Neuronal stem cell (in vitro differentiated cells): ENCODE measurements around the gene STING1.
"Not testable (repeated sequence)": the region's sequence is repeated elsewhere in the genome, so short reads cannot be mapped to it uniquely, and the experiment has no call there.

Source experiments
- DNase-seq: peaks from one replicate; pipeline ENCODE4 v3.0.0-alpha.2; 2013; ENCODE audit warnings: low spot score
- H2AFZ ChIP-seq: one replicate; pipeline ENCODE4 v1.6.1; 2013; ENCODE audit warnings: mild to moderate bottlenecking, low read length, inconsistent platforms
- H2AK5ac ChIP-seq: 2 replicates; pipeline ENCODE4 v1.6.1; 2013; ENCODE audit warnings: low read depth, mild to moderate bottlenecking, inconsistent platforms, low read length, moderate library complexity, mixed read lengths
- H2BK120ac ChIP-seq: 2 replicates; pipeline ENCODE4 v1.6.1; 2013; ENCODE audit warnings: low read depth, mild to moderate bottlenecking, inconsistent platforms, low read length, moderate library complexity, mixed read lengths
- H2BK12ac ChIP-seq: one replicate; pipeline ENCODE4 v1.6.1; 2013; ENCODE audit warnings: low read length, inconsistent platforms
- H2BK15ac ChIP-seq: 2 replicates; pipeline ENCODE4 v1.6.1; 2013; ENCODE audit warnings: mild to moderate bottlenecking, low read length, inconsistent platforms, mixed read lengths
- H2BK5ac ChIP-seq: one replicate; pipeline ENCODE4 v1.6.1; 2013; ENCODE audit warnings: inconsistent platforms, mild to moderate bottlenecking, low read length, moderate library complexity
- H3K14ac ChIP-seq: one replicate; pipeline ENCODE4 v1.6.1; 2013; ENCODE audit warnings: low read length, inconsistent platforms
- H3K18ac ChIP-seq: 2 replicates; pipeline ENCODE4 v1.6.1; 2013; ENCODE audit warnings: low read length, inconsistent platforms
- H3K23ac ChIP-seq: 2 replicates; pipeline ENCODE4 v1.6.1; 2013; ENCODE audit warnings: low read depth, mild to moderate bottlenecking, mixed read lengths, low read length, inconsistent platforms; ENCODE audit not compliant: poor library complexity
- H3K27ac ChIP-seq: replicated peaks from 3 replicates; pipeline ENCODE4 v1.5.1; 2013; ENCODE audit warnings: low read length, inconsistent platforms
- H3K27me3 ChIP-seq, 3 experiments: 2 replicates each; pipeline ENCODE4 v1.6.1; 2013; ENCODE audit warnings: low read length in 3 of 3, mild to moderate bottlenecking in 2 of 3, inconsistent platforms in 1 of 3, low read depth in 1 of 3, mixed read lengths in 1 of 3, moderate library complexity in 1 of 3; ENCODE audit not compliant: control insufficient read depth in 3 of 3, insufficient read depth in 3 of 3
- H3K36me3 ChIP-seq, 2 donors: replicated peaks in 1 of 2; 2 replicates each; pipeline ENCODE4 v1.6.1; 2013; ENCODE audit warnings: low read length in 2 of 2; ENCODE audit not compliant: control insufficient read depth in 2 of 2, insufficient read depth in 2 of 2
- H3K4ac ChIP-seq: 2 replicates; pipeline ENCODE4 v1.6.1; 2013; ENCODE audit warnings: inconsistent platforms, mild to moderate bottlenecking, low read length, moderate library complexity
- H3K4me1 ChIP-seq, 2 donors: 1 replicate in 1 of 2; 2 replicates in 1 of 2; pipeline ENCODE4 v1.6.1; 2013; ENCODE audit warnings: low read length in 2 of 2, low read depth in 1 of 2; ENCODE audit not compliant: control insufficient read depth in 2 of 2, insufficient read depth in 1 of 2
- H3K4me2 ChIP-seq: one replicate; pipeline ENCODE4 v1.6.1; 2013; ENCODE audit warnings: mild to moderate bottlenecking, low read length, inconsistent platforms; ENCODE audit not compliant: insufficient read depth, poor library complexity, severe bottlenecking
- H3K4me3 ChIP-seq, 2 donors: 2 replicates each; pipeline ENCODE4 v1.5.1; 2013; ENCODE audit warnings: low read length in 2 of 2, mild to moderate bottlenecking in 2 of 2, inconsistent platforms in 1 of 2, moderate library complexity in 1 of 2
- H3K79me1 ChIP-seq: one replicate; pipeline ENCODE4 v1.6.1; 2013; ENCODE audit warnings: low read depth, mild to moderate bottlenecking, inconsistent platforms, low read length, moderate library complexity
- H3K9ac ChIP-seq: one replicate; pipeline ENCODE4 v1.6.1; 2013; ENCODE audit warnings: mild to moderate bottlenecking, low read depth, low read length, inconsistent platforms; ENCODE audit not compliant: poor library complexity
- H3K9me3 ChIP-seq, 2 donors: replicated peaks in 1 of 2; 2 replicates each; pipeline versions ENCODE3 to v1.6.1; 2013; ENCODE audit warnings: low read length in 2 of 2, mild to moderate bottlenecking in 2 of 2, inconsistent platforms in 1 of 2, low read depth in 1 of 2, mixed read lengths in 1 of 2, moderate library complexity in 1 of 2; ENCODE audit not compliant: control insufficient read depth in 2 of 2, insufficient read depth in 1 of 2
- H4K8ac ChIP-seq: one replicate; pipeline ENCODE4 v1.6.1; 2013; ENCODE audit warnings: low read depth, mild to moderate bottlenecking, inconsistent platforms, low read length, moderate library complexity
- H4K91ac ChIP-seq: one replicate; pipeline ENCODE4 v1.6.1; 2013; ENCODE audit warnings: low read length, low read depth, mild to moderate bottlenecking, inconsistent platforms; ENCODE audit not compliant: poor library complexity
- WGBS, 2 donors: extraction: QIAGEN DNeasy Blood & Tissue Kit; methylation state at CpG; one replicate each; pipeline ENCODE4 v1.1.7; 2013; ENCODE audit warnings: missing lambda C conversion rate in 2 of 2, mixed read lengths in 1 of 2; ENCODE audit not compliant: insufficient read length in 2 of 2, insufficient replicate concordance in 1 of 2; ENCODE audit errors: extremely low coverage in 2 of 2; 5-methylcytosine and 5-hydroxymethylcytosine counted together

STING1 gene

DNA sequence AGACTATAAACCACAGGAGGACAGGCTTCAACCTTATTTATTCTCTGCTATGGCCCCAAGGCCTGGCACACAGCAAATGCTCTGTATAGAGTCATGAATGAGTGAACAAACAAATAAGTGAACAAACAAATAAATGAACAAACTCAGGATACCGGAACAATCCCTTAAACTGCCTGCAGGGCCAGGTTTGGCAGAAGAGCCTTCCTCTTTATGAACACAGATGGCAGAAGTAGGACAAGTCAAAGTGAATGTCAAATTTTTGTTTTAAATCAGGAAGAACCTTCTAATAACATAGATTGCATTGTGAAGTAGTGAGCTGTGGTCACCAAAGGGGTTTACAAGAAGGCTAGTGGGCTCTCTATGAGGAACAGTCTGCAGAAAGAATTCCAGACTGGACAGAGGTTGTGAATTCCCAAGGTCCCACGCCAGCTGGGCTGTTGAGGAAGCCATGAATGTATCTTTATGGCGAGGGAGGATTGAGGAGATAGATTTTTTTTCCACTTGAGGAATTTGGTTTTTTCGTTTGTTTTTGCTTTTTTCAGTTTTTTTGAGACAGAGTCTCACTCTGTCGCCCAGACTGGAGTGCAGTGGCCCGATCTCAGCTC is 30.3 kb upstream of the STING1 start:
- H3K4ac ChIP-seq = no peak overlapping the region
- no peak overlapping the region for H4K91ac ChIP-seq
- peaks cover 3% of the 10 kb centered on the region in 2 donors for H3K4me1 ChIP-seq
- H3K9ac ChIP-seq = no peak overlapping the region
- no peaks in the 10 kb centered on the region for H3K36me3 ChIP-seq
- no peak overlapping the region for H3K23ac ChIP-seq
- peaks cover 0 to 2% (median 0%) of the 10 kb centered on the region in 3 experiments for H3K27me3 ChIP-seq
- no peak overlapping the region for H3K4me3 ChIP-seq
- H3K79me1 ChIP-seq = no peaks in the 10 kb centered on the region
- no peak overlapping the region for H2BK5ac ChIP-seq
- no peak overlapping the region for H3K27ac ChIP-seq
- WGBS, 2 donors = no CpG with 5 or more reads among the region's 6 CpGs
- H3K14ac ChIP-seq = no peak overlapping the region
- no peak overlapping the region for H2AK5ac ChIP-seq
- no peaks in the 10 kb centered on the region for H3K9me3 ChIP-seq
- H4K8ac ChIP-seq = no peak overlapping the region
- no peak overlapping the region for H2AFZ ChIP-seq
- no peak overlapping the region for H3K4me2 ChIP-seq
- H3K18ac ChIP-seq = no peak overlapping the region
- DNase-seq = no peak
- no peak overlapping the region for H2BK15ac ChIP-seq
- no peak overlapping the region for H2BK12ac ChIP-seq
- H2BK120ac ChIP-seq = no peak overlapping the region

DNA sequence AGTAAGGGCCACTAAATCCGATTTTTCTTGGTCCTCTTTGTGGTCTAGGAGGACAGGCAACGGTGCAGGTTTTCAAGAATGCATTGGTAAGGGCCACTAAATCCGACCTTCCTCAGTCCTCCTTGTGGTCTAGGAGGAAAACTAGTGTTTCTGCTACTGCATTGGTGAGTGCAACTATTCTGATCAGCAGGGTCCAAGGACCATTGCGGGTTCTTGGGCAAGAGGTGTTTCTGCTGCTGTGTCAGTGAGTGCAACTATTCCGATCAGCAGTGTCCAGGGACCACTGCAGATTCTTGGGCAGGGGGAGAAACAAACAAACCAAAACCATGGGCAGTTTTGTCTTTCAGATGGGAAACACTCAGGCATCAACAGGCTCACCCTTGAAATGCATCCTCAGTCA is 22.2 kb upstream of the STING1 start:
- not testable (repeated sequence) for H3K79me1 ChIP-seq, DNase-seq, H2AFZ ChIP-seq, H3K9ac ChIP-seq, H3K9me3 ChIP-seq, H3K4me1 ChIP-seq, H3K36me3 ChIP-seq, H3K23ac ChIP-seq, H3K4ac ChIP-seq, H4K91ac ChIP-seq, H3K14ac ChIP-seq, H2BK120ac ChIP-seq, H2BK15ac ChIP-seq, H2AK5ac ChIP-seq, H3K27me3 ChIP-seq, H3K18ac ChIP-seq, H3K4me3 ChIP-seq, H2BK5ac ChIP-seq, H3K27ac ChIP-seq, H3K4me2 ChIP-seq, H2BK12ac ChIP-seq, H4K8ac ChIP-seq
- WGBS, 2 donors = no CpG with 5 or more reads among the region's 5 CpGs

DNA sequence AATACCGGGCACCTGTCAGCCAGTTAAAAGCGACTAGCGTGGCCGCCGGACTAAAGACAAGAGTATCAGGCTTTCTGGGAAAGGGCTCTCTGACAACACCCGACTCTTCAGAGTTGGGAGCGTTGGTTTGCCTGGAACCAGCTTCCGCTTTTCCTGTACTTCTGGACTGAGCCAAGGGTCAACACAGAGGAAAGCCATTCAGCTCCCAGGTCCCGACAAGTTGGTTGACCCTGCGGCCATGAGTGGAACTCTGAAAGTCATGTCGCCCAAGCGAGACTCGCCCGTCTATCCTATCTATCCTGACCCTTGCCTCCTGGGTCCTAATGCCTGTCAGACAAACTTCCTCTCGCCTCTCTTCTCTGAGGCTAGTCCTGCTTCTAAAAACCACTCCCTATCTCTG is 21.3 kb upstream of the STING1 start:
- not testable (repeated sequence) for H2BK120ac ChIP-seq, H3K14ac ChIP-seq, H3K18ac ChIP-seq, H4K8ac ChIP-seq, H2AK5ac ChIP-seq, DNase-seq, H2BK5ac ChIP-seq, H3K27ac ChIP-seq, H3K4me2 ChIP-seq, H2BK15ac ChIP-seq, H2BK12ac ChIP-seq, H3K9me3 ChIP-seq, H3K36me3 ChIP-seq, H3K4me1 ChIP-seq, H4K91ac ChIP-seq, H3K27me3 ChIP-seq, H3K9ac ChIP-seq, H3K23ac ChIP-seq, H3K79me1 ChIP-seq, H3K4ac ChIP-seq
- no CpG with 5 or more reads among the region's 15 CpGs for WGBS, 2 donors
- Histone ChIP-seq H3K4me3 (peak overlapping the region in 1 of 2 donors; percentile 12), H2AFZ (peak overlapping the region; percentile 87)

DNA sequence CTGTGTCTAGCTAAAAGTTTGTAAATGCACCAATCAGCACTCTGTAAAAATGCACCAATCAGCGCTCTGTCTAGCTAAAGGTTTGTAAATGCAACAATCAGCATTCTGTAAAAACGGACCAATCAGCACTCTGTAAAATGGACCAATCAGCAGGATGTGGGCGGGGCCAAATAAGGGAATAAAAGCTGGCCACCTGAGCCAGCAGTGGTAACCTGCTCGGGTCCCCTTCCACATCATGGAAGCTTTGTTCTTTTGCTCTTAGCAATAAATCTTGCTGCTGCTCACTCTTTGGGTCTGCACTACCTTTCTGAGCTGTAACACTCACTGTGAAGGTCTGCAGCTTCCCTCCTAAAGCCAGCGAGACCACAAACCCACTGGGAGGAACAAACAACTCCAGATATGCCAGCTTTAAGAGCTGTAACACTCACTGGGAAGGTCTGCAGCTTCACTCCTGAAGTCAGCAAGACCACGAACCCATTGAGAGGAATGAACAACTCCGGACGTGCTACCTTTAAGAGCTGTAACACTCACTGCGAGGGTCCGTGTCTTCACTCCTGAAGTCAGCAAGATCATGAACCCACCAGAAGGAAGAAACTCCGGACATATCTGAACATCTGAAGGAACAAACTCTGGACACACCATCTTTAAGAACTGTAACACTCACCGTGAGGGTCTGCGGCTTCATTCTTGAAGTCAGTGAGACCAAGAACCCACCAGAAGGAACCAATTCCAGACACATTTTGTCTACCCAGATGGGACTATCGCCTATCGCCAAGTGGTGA is 20.7 kb upstream of the STING1 start:
- H2AK5ac ChIP-seq, H2BK15ac ChIP-seq, H3K23ac ChIP-seq, H4K91ac ChIP-seq, H3K79me1 ChIP-seq, DNase-seq, H3K4ac ChIP-seq, H2BK5ac ChIP-seq, H3K4me1 ChIP-seq, H2BK12ac ChIP-seq, H3K27ac ChIP-seq, H3K27me3 ChIP-seq, H3K4me2 ChIP-seq, H4K8ac ChIP-seq, H3K14ac ChIP-seq, H3K9ac ChIP-seq, H3K36me3 ChIP-seq, H2BK120ac ChIP-seq, H3K4me3 ChIP-seq, H3K9me3 ChIP-seq, H3K18ac ChIP-seq: not testable (repeated sequence)
- H2AFZ ChIP-seq = peak overlapping the region; percentile 87
- no CpG with 5 or more reads among the region's 15 CpGs for WGBS, 2 donors
